Uterus (tissue), 4 donors: Measurements from ENCODE around the gene ZFYVE28. TPM values are rescaled to one million over a fixed set of nuclear protein-coding genes. Genes with fewer than 3 reads are reported as not detected.
A peak's percentile ranks its signal among the peaks of the same experiment; 100 is the strongest.
"Not testable (repeated sequence)": the region's sequence is repeated elsewhere in the genome, so short reads cannot be mapped to it uniquely, and the experiment has no call there.

Source experiments
- DNase-seq, 2 donors: peaks; one replicate each; pipeline ENCODE4 v3.0.0-alpha.2; 2019 to 2020
- H3K27ac ChIP-seq, 2 donors: fragments of 200-600 bp; sonication (generic); 1 replicate in 1 of 2; 2 replicates in 1 of 2; pipeline ENCODE4 v1.5.1; 2016 to 2018
- H3K27me3 ChIP-seq, 2 donors: fragments of 200-600 bp; sonication (generic); one replicate each; pipeline ENCODE4 v1.5.1; 2018 to 2019; ENCODE audit warnings: control low read depth in 1 of 2
- H3K36me3 ChIP-seq, 2 donors: fragments of 200-600 bp; sonication (generic); one replicate each; pipeline ENCODE4 v1.5.1; 2019; ENCODE audit warnings: control low read depth in 1 of 2
- H3K4me1 ChIP-seq, 2 donors: fragments of 200-600 bp; sonication (generic); one replicate each; pipeline ENCODE4 v1.5.1; 2018 to 2019; ENCODE audit warnings: control low read depth in 1 of 2
- H3K4me3 ChIP-seq, 2 donors: fragments of 200-600 bp; sonication (generic); 1 replicate in 1 of 2; 2 replicates in 1 of 2; pipeline ENCODE4 v1.5.1; 2018 to 2019; ENCODE audit warnings: mild to moderate bottlenecking in 1 of 2
- H3K9me3 ChIP-seq, 2 donors: fragments of 200-600 bp; sonication (generic); one replicate each; pipeline ENCODE4 v1.5.1; 2019; ENCODE audit warnings: control low read depth in 1 of 2
- CTCF ChIP-seq, 4 experiments: fragments of 200-600 bp in 2 of 4; fragments of 450-650 bp in 2 of 4; sonication (generic) in 2 of 4; IDR thresholded peaks; one replicate each; pipeline ENCODE4 v1.5.1; 2016 to 2019; ENCODE audit warnings: antibody characterized with exemption in 4 of 4, mild to moderate bottlenecking in 2 of 4, moderate library complexity in 1 of 4
- POLR2A ChIP-seq, 2 donors: fragments of 450-650 bp; IDR thresholded peaks; one replicate each; pipeline ENCODE4 v1.6.1; 2016; ENCODE audit warnings: antibody characterized with exemption in 2 of 2, mild to moderate bottlenecking in 1 of 2, moderate library complexity in 1 of 2
- intact Hi-C: fragments of 100-400 bp; cut with DNase I; formaldehyde crosslinking; loops from one replicate; pipeline ENCODE4 v1.15.1; 2023; ENCODE audit warnings: low total_unique reads
- total RNA-seq, 4 donors: library from RNA; depleted of rRNA in 3 of 4; stranded (reverse); fragments of >200 nt in 3 of 4; gene quantifications; one replicate each; pipeline versions ENCODE4 v1.1.0 to v1.2.4, GENCODE V29; 2014 to 2023
- donor health status: DM: yes; HTN: yes; CAD: no.

ZFYVE28 gene
- total RNA-seq = 10 to 100 TPM in 3 of 4 donors, 1 to 10 TPM in 1; 5.4 to 16.7 (median 13.4) TPM

GRCh38 chr4:2417765-2418649 lies at the start of gene ZFYVE28:
Gene ZFYVE28 (minus strand): TSS chr4:2418645. CDS start chr4:2418323, 322 bp downstream.
- Histone ChIP-seq H3K4me3 (peak within 1 kb of the TSS; percentile 33 to 64), H3K36me3 (no peaks in the 10 kb centered on the region), H3K27me3 (peaks cover 0 to 13% of the 10 kb centered on the region in 2 donors), H3K27ac (no peak within 1 kb of the TSS), H3K4me1 (peaks cover 0 to 4% of the 10 kb centered on the region in 2 donors), H3K9me3 (no peaks in the 10 kb centered on the region)
- intact Hi-C loops = loop anchor here (5.0 kb wide), 1 partner anchor 524 kb away; no protein-coding TSS in a partner anchor
- DNase-seq = no peak
- TF ChIP-seq POLR2A (IDR thresholded peaks at IDR 0.05) = peak; percentile 37 to 46
- no peak for TF ChIP-seq CTCF (IDR thresholded peaks at IDR 0.05)

GRCh38 chr4:2465544-2465943 lies 47.1 kb upstream of the ZFYVE28 start:
- H3K27me3 ChIP-seq, H3K4me3 ChIP-seq, DNase-seq, H3K36me3 ChIP-seq, H3K4me1 ChIP-seq, H3K27ac ChIP-seq, H3K9me3 ChIP-seq: not testable (repeated sequence)
- intact Hi-C loops = loop anchor here (10.0 kb wide), 1 partner anchor 241 kb away; no protein-coding TSS in a partner anchor

DNA sequence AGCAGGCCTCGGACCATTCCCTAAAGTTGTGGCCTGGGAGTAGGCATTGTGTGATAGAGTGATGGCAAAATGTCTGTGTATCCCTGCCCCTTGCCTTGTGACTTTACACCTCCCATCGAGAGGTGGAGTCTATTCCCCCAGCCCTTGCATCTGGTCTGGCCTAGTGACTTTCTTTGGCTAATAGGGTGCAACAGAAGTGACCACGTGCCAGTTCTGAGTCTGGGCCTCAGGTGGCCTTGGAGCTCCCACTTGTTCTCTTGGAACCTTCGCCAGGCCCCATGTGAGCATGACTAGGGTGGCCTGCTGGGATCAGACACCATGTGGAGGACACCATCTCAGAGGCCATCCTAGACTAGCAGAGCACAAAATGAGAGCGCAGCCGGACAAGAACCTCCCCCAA lies 46.6 kb upstream of the ZFYVE28 start:
- no peak overlapping the region for H3K4me3 ChIP-seq
- H3K9me3 ChIP-seq = no peaks in the 10 kb centered on the region
- DNase-seq = no peak
- peaks cover 1 to 6% of the 10 kb centered on the region in 2 donors for H3K4me1 ChIP-seq
- H3K27ac ChIP-seq = no peak overlapping the region
- no peaks in the 10 kb centered on the region for H3K27me3 ChIP-seq
- H3K36me3 ChIP-seq = no peaks in the 10 kb centered on the region
- TF ChIP-seq POLR2A (IDR thresholded peaks at IDR 0.05) (no peak), CTCF (IDR thresholded peaks at IDR 0.05) (no peak)
- intact Hi-C loops = loop anchor here (10.0 kb wide), 1 partner anchor 240 kb away; no protein-coding TSS in a partner anchor

GRCh38 chr4:2462992-2463762 lies 44.7 kb upstream of the ZFYVE28 start:
- no peaks in the 10 kb centered on the region for H3K36me3 ChIP-seq
- H3K4me1 ChIP-seq = peaks cover 0 to 6% of the 10 kb centered on the region in 2 donors
- TF ChIP-seq POLR2A (IDR thresholded peaks at IDR 0.05) = no peak
- no peak for TF ChIP-seq CTCF (IDR thresholded peaks at IDR 0.05)
- peak overlapping the region; percentile 44 to 65 for H3K27ac ChIP-seq
- DNase-seq = no peak
- H3K9me3 ChIP-seq = no peaks in the 10 kb centered on the region
- intact Hi-C loops = loop anchor here (10.0 kb wide), 1 partner anchor 238 kb away; no protein-coding TSS in a partner anchor
- H3K4me3 ChIP-seq = peak overlapping the region in 1 of 2 donors; percentile 57
- no peaks in the 10 kb centered on the region for H3K27me3 ChIP-seq

GRCh38 chr4:2462218-2462991 lies 44.0 kb upstream of the ZFYVE28 start:
- no peaks in the 10 kb centered on the region for H3K36me3 ChIP-seq
- peak; percentile 49 to 70 for DNase-seq
- intact Hi-C loops = loop anchor here (10.0 kb wide), 1 partner anchor 238 kb away; no protein-coding TSS in a partner anchor

More at GRCh38 chr4:2462218-2462991, 44.0 kb upstream of the ZFYVE28 start:
- Histone ChIP-seq H3K27ac (peak overlapping the region; percentile 44 to 66), H3K4me1 (peaks cover 0 to 6% of the 10 kb centered on the region in 2 donors), H3K4me3 (peak overlapping the region; percentile 23 to 57), H3K9me3 (no peaks in the 10 kb centered on the region), H3K27me3 (no peaks in the 10 kb centered on the region)
- TF ChIP-seq CTCF (IDR thresholded peaks at IDR 0.05) (peak; percentile 37 to 82 (median 79)), POLR2A (IDR thresholded peaks at IDR 0.05) (no peak)
